Naive thymus-derived CD8-positive, alpha-beta T cell (primary cell): ENCODE results near the gene CDHR2. TPM values are rescaled to one million over a fixed set of nuclear protein-coding genes. Genes with fewer than 3 reads are reported as not detected.

ENCODE experiments used
- ATAC-seq, 2 donors: fragments of 150-1000 bp; cut with Tn5 transposase in 1 of 2; sonication (Bioruptor Pico), chemical (Tn5 transposase) in 1 of 2; 1 replicate in 1 of 2; 2 replicates in 1 of 2; pipeline ENCODE4 v1.10.0; 2021; ENCODE audit warnings: mild to moderate bottlenecking in 2 of 2, moderate library complexity in 2 of 2
- POLR2A ChIA-PET: fragments of 350-600 bp; sonication (Branson Sonifier 250); formaldehyde crosslinking; loops from one replicate; lab custom pipeline; 2021; ENCODE audit warnings: antibody characterized with exemption; lab: Charles Lee
- DNase-seq, 10 donors: peaks; one replicate each; pipeline versions ENCODE4 v3.0.0 to v3.0.0-alpha.2; 2020 to 2022
- H3K27ac Mint-ChIP-seq, 10 donors: one replicate each; pipeline ENCODE4 v1.8.0; 2020 to 2022; ENCODE audit warnings: mild to moderate bottlenecking in 10 of 10, mixed read lengths in 10 of 10, moderate library complexity in 4 of 10, inconsistent platforms in 1 of 10
- H3K27me3 Mint-ChIP-seq, 5 donors: one replicate each; pipeline ENCODE4 v1.8.0; 2021 to 2022; ENCODE audit warnings: mixed read lengths in 5 of 5
- H3K36me3 Mint-ChIP-seq, 3 donors: one replicate each; pipeline ENCODE4 v1.8.0; 2020 to 2022; ENCODE audit warnings: mixed read lengths in 3 of 3, mild to moderate bottlenecking in 2 of 3, inconsistent platforms in 1 of 3
- H3K4me1 Mint-ChIP-seq, 4 donors: one replicate each; pipeline ENCODE4 v1.8.0; 2021 to 2022; ENCODE audit warnings: mixed read lengths in 4 of 4
- H3K4me3 Mint-ChIP-seq, 10 donors: one replicate each; pipeline ENCODE4 v1.8.0; 2020 to 2022; ENCODE audit warnings: mild to moderate bottlenecking in 10 of 10, mixed read lengths in 10 of 10, moderate library complexity in 6 of 10, inconsistent platforms in 1 of 10
- H3K9me3 Mint-ChIP-seq, 9 donors: one replicate each; pipeline ENCODE4 v1.8.0; 2020 to 2022; ENCODE audit warnings: mixed read lengths in 9 of 9, mild to moderate bottlenecking in 3 of 9, inconsistent platforms in 1 of 9, moderate library complexity in 1 of 9
- polyA plus RNA-seq, 3 donors: library from polyadenylated mRNA; unstranded; fragments of 300-500 nt; fragmentation: Illumina TruSeq; gene quantifications; one replicate each; pipeline ENCODE4 v1.2.3, GENCODE V29; 2021
- total RNA-seq, 8 experiments: library from RNA in 2 of 8; stranded (reverse) in 2 of 8; gene quantifications; one replicate each; pipeline ENCODE4 v1.2.3 and lab custom pipeline; 2021 to 2026

The CDHR2 gene
- total and polyA plus RNA-seq, 5 experiments from 2014 or later, result 0.26 to 4.8 (median 3.6) TPM; not detected in 2

GRCh38 chr5:176614805-176615478, 65.8 kb downstream of the CDHR2 start:
- POLR2A ChIA-PET, result no interaction called here
- H3K9me3 Mint-ChIP-seq, result peaks cover 0 to 8% (median 0%) of the 10 kb centered on the region in 9 donors
- DNase-seq (no peak), ATAC-seq (no peak)
- no peak overlapping the region for H3K27ac Mint-ChIP-seq
- H3K36me3 Mint-ChIP-seq, result peaks cover 0 to 2% (median 0%) of the 10 kb centered on the region in 3 donors
- peaks cover 8 to 17% (median 14%) of the 10 kb centered on the region in 4 donors for H3K4me1 Mint-ChIP-seq
- H3K4me3 Mint-ChIP-seq, result peak overlapping the region in 1 of 10 donors; percentile 15
- peaks cover 18 to 76% (median 41%) of the 10 kb centered on the region in 5 donors for H3K27me3 Mint-ChIP-seq

DNA sequence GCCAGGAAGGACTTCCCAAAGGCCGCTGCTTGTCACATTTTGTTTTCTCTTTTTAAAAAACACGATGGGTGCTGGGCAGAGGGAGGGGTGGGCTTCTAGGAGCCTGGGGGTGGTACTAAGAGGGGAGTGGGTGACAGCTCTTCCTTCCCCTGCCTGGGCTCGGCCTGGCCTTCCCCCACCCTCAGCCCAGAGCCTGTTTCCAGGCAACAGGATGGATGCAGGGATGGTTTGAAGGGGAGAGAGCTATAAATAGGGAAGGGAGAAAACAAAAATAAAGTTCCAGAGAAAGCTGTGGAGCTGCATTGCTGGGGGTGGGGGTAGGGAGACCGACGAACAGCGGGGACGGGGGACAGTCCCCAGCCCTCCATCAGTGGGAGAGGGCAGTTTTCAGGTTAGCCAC, 67.4 kb downstream of the CDHR2 start:
- ATAC-seq (no peak), DNase-seq (no peak)
- POLR2A ChIA-PET, result no interaction called here
- Mint-ChIP-seq H3K27ac (no peak overlapping the region), H3K36me3 (peaks cover 0 to 2% (median 0%) of the 10 kb centered on the region in 3 donors), H3K4me3 (no peak overlapping the region), H3K27me3 (peaks cover 20 to 82% (median 42%) of the 10 kb centered on the region in 5 donors), H3K4me1 (peaks cover 12 to 22% (median 18%) of the 10 kb centered on the region in 4 donors), H3K9me3 (peaks cover 0 to 5% (median 0%) of the 10 kb centered on the region in 9 donors)

DNA sequence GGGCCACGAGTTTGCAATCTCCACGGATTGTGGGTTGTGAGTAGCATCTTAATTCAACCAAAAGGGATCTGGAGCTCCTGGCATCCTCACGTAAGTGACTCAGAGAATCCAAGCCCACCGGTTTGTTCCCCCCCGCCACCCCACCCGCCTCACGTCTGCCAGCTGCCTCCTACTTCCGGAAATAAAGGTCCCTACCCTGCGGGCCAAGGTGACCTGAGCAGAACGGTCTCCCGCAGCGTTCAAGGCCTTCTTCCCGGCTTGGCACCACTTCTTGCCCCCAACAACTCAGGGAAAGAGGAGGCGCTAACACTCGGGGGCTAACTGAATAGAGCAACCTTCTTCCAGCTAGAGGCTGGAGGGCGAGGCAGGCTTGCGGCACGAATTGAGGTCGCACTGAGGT, 69.6 kb downstream of the CDHR2 start:
- peak overlapping the region in 9 of 10 donors; percentile 53 to 91 (median 70) for H3K4me3 Mint-ChIP-seq
- no peaks in the 10 kb centered on the region for H3K36me3 Mint-ChIP-seq
- H3K27me3 Mint-ChIP-seq, result peaks cover 13 to 74% (median 32%) of the 10 kb centered on the region in 5 donors
- DNase-seq (no peak), ATAC-seq (no peak)
- H3K9me3 Mint-ChIP-seq, result no peaks in the 10 kb centered on the region
- POLR2A ChIA-PET, result interaction anchor here (1.1 kb wide), 1 partner anchor 388 kb away, joined by 4 read pairs; the partner anchor contains the start of gene UIMC1
- H3K4me1 Mint-ChIP-seq, result peaks cover 7 to 22% (median 18%) of the 10 kb centered on the region in 4 donors
- no peak overlapping the region for H3K27ac Mint-ChIP-seq

DNA sequence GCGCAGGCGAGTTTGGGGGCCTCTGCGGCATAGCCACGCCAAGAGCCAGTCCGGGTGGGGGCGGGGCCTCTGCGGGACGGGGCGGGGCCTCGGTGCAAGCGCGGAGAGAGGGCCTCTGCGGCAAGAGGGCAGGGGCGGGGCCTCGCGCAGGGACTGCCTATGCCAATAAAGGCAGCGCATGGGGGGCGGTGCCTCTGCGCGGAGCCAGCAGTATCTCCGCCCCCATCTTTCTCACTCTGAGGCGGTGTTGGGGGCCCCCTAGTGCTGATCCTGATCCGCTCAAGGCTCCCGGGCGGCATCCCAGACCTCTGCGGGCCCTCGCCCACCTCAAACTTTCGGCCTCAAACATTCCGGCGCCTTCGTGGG, 70.0 kb downstream of the CDHR2 start:
- Mint-ChIP-seq H3K27ac (no peak overlapping the region), H3K27me3 (peaks cover 11 to 76% (median 32%) of the 10 kb centered on the region in 5 donors), H3K36me3 (no peaks in the 10 kb centered on the region), H3K4me1 (peaks cover 7 to 22% (median 18%) of the 10 kb centered on the region in 4 donors), H3K9me3 (no peaks in the 10 kb centered on the region), H3K4me3 (peak overlapping the region; percentile 22 to 91 (median 68))
- POLR2A ChIA-PET, result no interaction called here
- peak; percentile 97 to 98 for ATAC-seq
- DNase-seq, result peak; percentile 46 to 89 (median 76)

DNA sequence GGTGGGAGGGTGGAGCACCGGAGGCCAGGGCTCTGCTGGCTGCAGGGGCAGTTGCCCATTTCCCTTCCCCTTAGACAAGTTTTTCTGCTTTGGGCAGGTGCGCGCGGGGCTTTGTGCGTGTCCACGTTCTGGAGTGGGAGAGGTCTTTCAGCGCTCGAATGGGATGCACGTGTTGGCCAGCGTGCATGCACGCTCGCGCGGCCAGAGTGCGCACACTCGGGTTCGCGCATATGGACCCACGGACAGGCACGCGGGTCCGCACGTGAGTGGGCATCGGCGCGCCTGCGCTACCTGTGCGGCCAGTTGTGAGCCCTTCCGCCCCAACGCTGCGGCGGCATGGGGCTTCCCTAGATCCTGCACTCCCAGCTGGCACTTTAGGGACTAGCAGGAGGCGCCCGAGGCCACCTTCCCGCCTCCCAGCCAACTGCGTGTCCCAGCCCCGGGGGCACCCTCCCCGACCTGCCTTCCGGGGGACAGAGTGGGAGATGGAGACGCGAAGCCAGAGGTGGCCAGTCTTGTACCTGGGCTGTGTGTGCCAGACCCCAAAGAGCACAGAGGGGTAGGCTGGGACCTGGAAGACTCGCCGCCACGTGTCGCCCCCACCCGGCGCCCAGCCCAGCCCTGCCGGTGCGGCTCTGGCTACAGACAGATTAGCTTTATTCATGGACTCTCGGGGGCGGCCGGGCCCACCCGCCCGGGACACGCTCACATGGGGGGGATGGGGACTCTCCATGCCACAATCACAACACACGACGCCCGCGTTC, 70.6 kb downstream of the CDHR2 start:
- ATAC-seq, result no peak
- H3K4me1 Mint-ChIP-seq, result peaks cover 7 to 22% (median 18%) of the 10 kb centered on the region in 4 donors
- no peaks in the 10 kb centered on the region for H3K36me3 Mint-ChIP-seq

GRCh38 chr5:176620333-176620981, 71.3 kb downstream of the CDHR2 start:
- peak overlapping the region in 3 of 10 donors; percentile 8 to 54 (median 43) for H3K27ac Mint-ChIP-seq
- ATAC-seq, result peak; percentile 12 to 45
- H3K4me1 Mint-ChIP-seq, result peaks cover 7 to 22% (median 18%) of the 10 kb centered on the region in 4 donors
- H3K9me3 Mint-ChIP-seq, result no peaks in the 10 kb centered on the region
- no peaks in the 10 kb centered on the region for H3K36me3 Mint-ChIP-seq
- H3K27me3 Mint-ChIP-seq, result peaks cover 11 to 79% (median 33%) of the 10 kb centered on the region in 5 donors
- POLR2A ChIA-PET, result interaction anchor here (0.7 kb wide), 1 partner anchor 157 kb away, joined by 3 read pairs; no protein-coding TSS in a partner anchor
- DNase-seq, result peak in 1 of 10 donors; percentile 23
- H3K4me3 Mint-ChIP-seq, result peak overlapping the region; percentile 68 to 91 (median 78)

More for the DNA sequence above, 70.6 kb downstream of the CDHR2 start:
- H3K4me3 Mint-ChIP-seq, result peak overlapping the region; percentile 68 to 91 (median 78)
- no peaks in the 10 kb centered on the region for H3K9me3 Mint-ChIP-seq
- POLR2A ChIA-PET, result interaction anchor here (0.7 kb wide), 1 partner anchor 156 kb away, joined by 3 read pairs; no protein-coding TSS in a partner anchor
- peak overlapping the region in 1 of 10 donors; percentile 43 for H3K27ac Mint-ChIP-seq
- H3K27me3 Mint-ChIP-seq, result peaks cover 11 to 79% (median 33%) of the 10 kb centered on the region in 5 donors
- no peak for DNase-seq

GRCh38 chr5:176621661-176622079, 72.5 kb downstream of the CDHR2 start:
- H3K9me3 Mint-ChIP-seq, result no peaks in the 10 kb centered on the region
- H3K27ac Mint-ChIP-seq, result no peak overlapping the region
- POLR2A ChIA-PET, result no interaction called here
- peak overlapping the region in 1 of 10 donors; percentile 33 for H3K4me3 Mint-ChIP-seq
- H3K36me3 Mint-ChIP-seq, result no peaks in the 10 kb centered on the region
- DNase-seq, result no peak
- H3K4me1 Mint-ChIP-seq, result peaks cover 7 to 22% (median 18%) of the 10 kb centered on the region in 4 donors
- ATAC-seq, result no peak
- peaks cover 15 to 75% (median 35%) of the 10 kb centered on the region in 5 donors for H3K27me3 Mint-ChIP-seq

DNA sequence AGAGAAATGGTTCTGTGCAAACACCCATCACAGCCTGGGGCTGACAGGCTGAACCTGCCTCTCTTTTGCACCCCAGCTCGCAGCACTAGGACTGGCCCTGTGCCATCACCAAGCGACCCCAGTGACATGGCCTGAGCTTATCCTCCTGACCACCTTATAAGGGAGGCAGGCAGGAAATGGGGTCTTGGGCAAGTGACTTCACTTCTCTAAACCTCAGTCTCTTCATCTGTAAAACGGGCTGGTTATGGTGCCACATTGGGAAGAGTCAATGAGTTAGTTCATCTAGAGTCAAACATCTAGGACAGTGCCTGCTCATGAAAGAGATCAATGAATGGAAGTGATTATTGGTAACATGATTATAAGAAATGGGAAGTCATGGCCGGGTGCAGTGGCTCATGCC, 75.0 kb downstream of the CDHR2 start:
- peaks cover 7 to 27% (median 15%) of the 10 kb centered on the region in 4 donors for H3K4me1 Mint-ChIP-seq
- H3K27ac Mint-ChIP-seq, result no peak overlapping the region
- DNase-seq (no peak), ATAC-seq (no peak)
- peaks cover 16 to 74% (median 38%) of the 10 kb centered on the region in 5 donors for H3K27me3 Mint-ChIP-seq
- no peak overlapping the region for H3K4me3 Mint-ChIP-seq
- no peaks in the 10 kb centered on the region for H3K36me3 Mint-ChIP-seq
- H3K9me3 Mint-ChIP-seq, result no peaks in the 10 kb centered on the region
- POLR2A ChIA-PET, result no interaction called here

- peaks cover 7 to 19% (median 15%) of the 10 kb centered on the region in 4 donors for H3K4me1 Mint-ChIP-seq
- H3K9me3 Mint-ChIP-seq, result no peaks in the 10 kb centered on the region
- POLR2A ChIA-PET, result no interaction called here
Observed at GRCh38 chr5:176624938-176625337, 75.8 kb downstream of the CDHR2 start.

GRCh38 chr5:176625512-176625911, 76.4 kb downstream of the CDHR2 start:
- Mint-ChIP-seq H3K4me3 (no peak overlapping the region), H3K9me3 (no peaks in the 10 kb centered on the region), H3K27ac (no peak overlapping the region), H3K27me3 (peaks cover 11 to 72% (median 34%) of the 10 kb centered on the region in 5 donors), H3K36me3 (no peaks in the 10 kb centered on the region), H3K4me1 (peaks cover 2 to 14% (median 11%) of the 10 kb centered on the region in 4 donors)
- no peak for DNase-seq
- ATAC-seq, result no peak
- POLR2A ChIA-PET, result no interaction called here

More at GRCh38 chr5:176624938-176625337, 75.8 kb downstream of the CDHR2 start:
- H3K27me3 Mint-ChIP-seq, result peaks cover 16 to 74% (median 38%) of the 10 kb centered on the region in 5 donors
- no peaks in the 10 kb centered on the region for H3K36me3 Mint-ChIP-seq
- H3K4me3 Mint-ChIP-seq, result no peak overlapping the region
- no peak for DNase-seq
- no peak for ATAC-seq
- no peak overlapping the region for H3K27ac Mint-ChIP-seq

- POLR2A ChIA-PET, result interaction anchor here (0.5 kb wide), 1 partner anchor 54 kb away, joined by 3 read pairs; no protein-coding TSS in a partner anchor
- Mint-ChIP-seq H3K27me3 (peaks cover 16 to 73% (median 40%) of the 10 kb centered on the region in 5 donors), H3K4me3 (no peak overlapping the region), H3K4me1 (peaks cover 4 to 17% (median 15%) of the 10 kb centered on the region in 4 donors), H3K27ac (no peak overlapping the region), H3K36me3 (no peaks in the 10 kb centered on the region), H3K9me3 (no peaks in the 10 kb centered on the region)
- DNase-seq (no peak), ATAC-seq (no peak)
Observed at GRCh38 chr5:176625966-176626875, 77.1 kb downstream of the CDHR2 start.
